Stomach (tissue), 4 donors: Measurements from ENCODE around the gene NCDN.

ENCODE experiments used
- CTCF ChIP-seq, 7 experiments: fragments of 450-650 bp in 4 of 7; fragments of 200-600 bp in 3 of 7; sonication (generic) in 3 of 7; IDR thresholded peaks; one replicate each; pipeline ENCODE4 v1.5.1; 2016 to 2019; ENCODE audit warnings: antibody characterized with exemption in 7 of 7, control low read depth in 2 of 7, mild to moderate bottlenecking in 1 of 7
- EP300 ChIP-seq: sonication (generic); formaldehyde crosslinking; IDR thresholded peaks from one replicate; pipeline ENCODE4 v1.6.1; 2017; ENCODE audit warnings: antibody characterized with exemption
- POLR2A ChIP-seq, 4 donors: fragments of 450-650 bp; IDR thresholded peaks; one replicate each; pipeline ENCODE4 v1.6.1; 2016; ENCODE audit warnings: antibody characterized with exemption in 4 of 4, control low read depth in 2 of 4, mild to moderate bottlenecking in 1 of 4, moderate library complexity in 1 of 4
- POLR2AphosphoS5 ChIP-seq, 3 donors: sonication (generic); formaldehyde crosslinking; IDR thresholded peaks; one replicate each; pipeline ENCODE4 v1.6.1; 2016; ENCODE audit warnings: antibody characterized with exemption in 3 of 3

DNA sequence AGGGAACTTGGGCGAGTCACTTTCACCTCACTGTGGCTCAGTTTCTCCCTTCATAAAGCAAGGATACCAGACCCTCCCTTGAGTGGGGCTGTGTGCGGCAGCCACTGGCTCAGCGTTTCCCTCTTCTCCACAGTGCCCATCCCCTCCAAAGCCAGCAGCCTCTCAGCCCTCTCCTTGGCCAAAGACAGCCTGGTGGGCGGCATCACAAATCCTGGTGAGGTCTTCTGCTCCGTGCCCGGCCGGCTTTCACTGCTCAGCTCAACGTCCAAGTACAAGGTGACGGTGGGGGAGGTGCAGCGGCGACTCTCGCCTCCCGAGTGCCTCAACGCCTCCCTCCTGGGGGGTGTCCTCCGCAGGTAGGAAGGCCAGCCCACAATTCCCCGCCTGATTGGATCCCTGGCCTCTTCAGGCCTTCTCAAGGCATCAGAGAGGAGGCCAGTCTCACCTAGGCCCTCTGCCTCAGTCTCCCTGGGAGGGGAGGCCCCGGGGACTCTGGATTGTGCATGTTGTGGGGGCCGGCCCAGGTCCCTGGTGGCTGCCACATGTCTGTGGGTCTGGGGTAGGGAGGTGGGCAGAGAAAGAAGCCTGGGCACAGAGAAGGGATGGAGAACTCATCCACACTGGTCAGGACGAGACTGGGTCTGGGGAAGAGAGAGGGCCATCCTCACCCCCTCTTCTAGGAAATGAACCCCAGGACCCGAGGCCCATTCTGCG, 30.8 kb downstream of the NCDN start:
- TF ChIP-seq CTCF (IDR thresholded peaks at IDR 0.05): no peak
- no peak for TF ChIP-seq POLR2A (IDR thresholded peaks at IDR 0.05)
- TF ChIP-seq EP300: no peak
- TF ChIP-seq POLR2AphosphoS5 (IDR thresholded peaks at IDR 0.05): no peak
